ENCODE measurements around the gene MAGI1. TPM values are rescaled to one million over a fixed set of nuclear protein-coding genes. Genes with fewer than 3 reads are reported as not detected.

Gene MAGI1
- total RNA-seq, 1 donor from 2014 or later = 30.5 TPM

DNA sequence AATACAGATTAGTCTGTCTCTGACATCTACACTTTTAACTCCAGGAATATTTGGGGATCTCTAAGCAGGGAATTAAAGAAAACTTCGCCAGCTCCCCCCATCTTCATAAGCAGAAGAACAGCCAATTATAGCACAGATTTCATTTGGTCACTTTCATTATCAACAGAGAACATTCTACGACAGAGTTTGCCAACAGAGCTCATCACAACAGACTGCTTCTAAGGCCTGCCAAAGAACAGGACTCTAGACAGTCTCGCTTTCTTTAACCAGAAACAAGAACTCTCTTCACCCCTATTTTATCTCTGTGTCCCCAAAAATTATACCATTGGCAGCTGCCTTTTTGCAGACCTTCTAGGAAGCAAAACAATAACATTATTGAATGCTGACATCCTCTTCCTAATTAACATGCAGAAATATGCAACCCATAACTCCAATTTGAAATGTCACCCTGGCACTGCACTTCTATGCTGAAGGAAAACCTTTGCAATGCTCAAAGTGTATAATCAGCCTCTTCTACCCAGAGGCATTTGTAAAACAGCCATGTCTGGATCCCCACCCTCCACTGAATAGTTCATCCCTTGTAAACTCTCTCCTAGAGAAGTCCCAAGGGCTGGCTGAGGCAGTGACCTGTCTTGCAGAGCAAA is 552.8 kb downstream of the MAGI1 start:
- no peak for DNase-seq (ENCODE audit: low read depth)

DNA sequence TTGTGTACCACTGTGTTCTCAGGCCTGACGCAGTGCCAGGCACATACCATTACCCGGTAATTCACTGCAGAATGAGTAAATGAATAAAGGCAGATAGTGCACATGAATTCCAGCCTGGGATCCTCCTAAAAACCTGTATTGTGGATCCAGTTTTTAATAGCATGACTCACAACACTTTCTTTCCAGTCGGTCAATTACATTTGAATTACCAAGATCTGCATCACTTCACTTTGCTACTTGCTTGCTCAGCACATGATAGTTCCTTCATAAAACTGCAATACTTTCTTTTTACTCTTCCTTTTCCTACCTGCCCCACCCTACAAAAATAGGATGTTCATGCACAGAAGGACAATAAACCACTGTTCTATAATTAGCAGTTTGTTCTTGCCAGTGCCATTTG is 553.8 kb downstream of the MAGI1 start:
- peak; percentile 82 for DNase-seq (ENCODE audit: low read depth)

DNA sequence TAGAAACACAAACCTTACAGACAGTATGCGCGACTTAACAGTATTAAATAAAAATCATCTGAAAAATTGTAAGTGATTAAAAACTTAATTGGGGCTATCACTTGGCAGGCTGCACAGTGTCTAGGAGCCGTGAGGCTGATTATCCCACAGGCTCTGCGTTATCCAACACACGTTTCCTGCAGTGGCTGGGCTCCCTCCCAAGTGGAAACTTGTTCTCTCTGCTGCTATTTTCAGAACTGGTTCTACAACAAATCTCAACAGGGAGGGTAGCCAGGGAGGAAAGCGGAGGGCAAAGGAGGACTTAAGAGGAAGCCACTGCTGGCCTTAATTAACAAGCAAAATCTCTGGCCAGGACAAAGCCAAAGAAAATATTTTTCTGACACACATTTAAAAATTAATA is 555.2 kb downstream of the MAGI1 start:
- no peak for DNase-seq (ENCODE audit: low read depth)

DNA sequence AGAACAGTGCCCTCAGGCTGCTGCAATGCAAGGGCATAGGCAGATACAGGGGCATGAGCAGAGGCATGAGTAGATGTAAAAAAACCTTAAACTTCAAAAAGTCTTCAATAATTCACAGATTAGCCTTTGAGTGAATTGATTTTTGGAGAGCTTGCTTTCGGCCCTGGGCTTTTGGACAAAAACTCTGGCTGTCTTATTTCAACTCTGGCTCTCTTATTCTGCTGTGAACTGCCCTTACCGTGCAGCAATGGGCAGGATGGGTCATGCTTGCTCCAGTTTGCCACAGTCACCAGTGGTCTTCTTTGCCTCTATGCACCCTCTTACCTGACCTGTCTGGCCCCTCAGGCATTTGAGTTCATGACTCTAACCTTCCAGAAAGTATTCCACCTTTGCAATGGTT is 555.7 kb downstream of the MAGI1 start:
- DNase-seq (ENCODE audit: low read depth) = no peak

DNA sequence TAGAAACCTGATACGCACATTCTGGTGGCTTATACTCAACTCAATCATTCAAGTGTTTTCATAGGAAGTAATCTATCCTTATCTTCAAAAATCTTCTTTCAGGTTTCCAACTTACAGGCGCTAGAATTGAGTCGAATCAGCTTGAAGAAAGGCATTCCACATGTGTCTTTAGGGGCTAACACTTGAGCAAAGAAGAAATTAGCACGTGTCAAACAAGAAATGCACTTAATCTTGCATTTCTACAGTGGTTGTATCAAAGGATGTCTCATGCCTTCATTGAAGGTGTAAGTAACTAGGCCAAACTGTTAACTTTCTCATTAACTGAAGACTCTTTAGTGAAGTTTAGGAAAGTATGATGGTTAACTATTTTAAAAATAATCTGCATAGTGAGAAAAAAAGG is 557.6 kb downstream of the MAGI1 start:
- no peak for DNase-seq (ENCODE audit: low read depth)

DNA sequence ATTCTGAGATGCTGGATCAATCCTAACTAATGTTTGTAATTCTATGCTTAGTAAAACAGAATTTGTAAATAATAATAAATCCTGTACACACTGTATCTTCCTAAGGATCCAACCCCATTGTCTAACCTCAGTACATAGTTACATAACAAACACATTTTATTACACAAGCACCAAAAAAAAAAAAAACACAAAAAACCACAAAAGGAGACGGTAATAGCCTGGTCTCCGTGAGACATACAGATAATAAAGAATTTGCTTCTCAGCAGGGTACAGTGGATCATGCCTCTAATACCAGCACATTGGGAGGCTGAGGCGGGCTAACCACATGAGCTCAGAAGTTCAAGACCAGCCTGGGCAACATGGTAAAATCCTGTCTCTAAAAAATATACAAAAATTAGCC is 558.7 kb downstream of the MAGI1 start:
- peak; percentile 34 for DNase-seq (ENCODE audit: low read depth)

DNA sequence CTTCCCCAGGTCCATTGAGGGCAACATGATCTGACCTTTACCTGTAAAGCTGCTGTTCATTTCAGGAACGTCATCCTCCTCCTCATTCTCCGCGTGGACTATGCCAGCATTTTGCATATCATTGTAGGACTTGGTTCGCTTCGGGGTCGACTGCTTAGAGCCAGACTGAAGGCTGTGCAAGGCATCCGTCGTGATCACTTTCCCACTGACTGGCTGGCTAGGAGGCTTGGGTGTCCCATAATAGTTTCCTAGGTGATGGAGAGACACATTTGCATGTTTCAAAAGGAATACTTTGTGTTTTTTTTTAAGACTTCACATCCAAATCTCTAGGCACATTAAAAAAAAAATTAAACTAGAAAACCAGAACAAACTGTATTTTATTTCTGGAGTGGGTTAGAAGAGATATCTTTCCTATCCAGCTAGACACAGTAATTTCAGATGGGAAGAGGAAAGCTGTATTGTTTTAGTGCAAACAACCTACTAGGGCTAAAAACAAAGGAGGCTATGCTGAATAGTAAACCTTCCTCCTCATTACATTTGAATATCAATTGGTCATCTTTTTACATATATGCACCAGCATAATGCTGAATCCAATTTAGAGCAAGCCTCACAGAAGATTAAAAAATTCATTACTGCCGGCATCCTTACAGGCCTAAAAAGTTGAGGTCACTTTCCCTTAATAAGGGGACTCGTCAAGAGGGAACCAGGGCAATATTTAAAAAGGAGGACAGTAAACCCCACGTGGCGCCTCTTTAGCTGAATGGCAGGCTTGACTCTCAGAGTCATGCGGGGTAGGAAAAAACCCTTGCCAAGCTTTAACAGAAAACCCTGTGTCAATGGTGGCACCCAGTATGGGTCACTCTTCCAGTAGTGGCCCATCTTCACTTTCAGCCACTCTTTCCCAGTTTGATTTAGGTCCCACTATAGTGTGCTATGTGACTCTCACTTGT is 559.9 kb downstream of the MAGI1 start:
- DNase-seq (ENCODE audit: low read depth) = no peak

DNA sequence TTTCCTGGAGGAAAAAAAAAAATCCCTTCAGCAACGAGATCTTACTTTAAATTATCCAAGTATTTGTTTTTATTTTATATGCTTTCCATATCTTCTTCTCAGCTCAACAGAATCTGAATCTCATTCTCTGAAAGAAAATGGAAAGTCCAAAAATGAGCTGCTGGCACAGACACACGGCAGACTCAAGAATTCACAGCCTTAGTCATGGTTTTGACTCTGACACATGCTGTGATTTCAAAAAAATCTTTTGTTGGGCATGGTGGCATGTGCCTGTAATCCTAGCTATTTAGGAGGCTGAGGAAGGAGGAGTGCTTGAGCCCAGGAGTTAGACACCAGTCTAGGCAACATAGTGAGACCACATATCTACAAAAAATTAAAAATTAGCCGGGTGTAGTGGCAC is 565.0 kb downstream of the MAGI1 start:
- peak; percentile 16 for DNase-seq (ENCODE audit: low read depth)

DNA sequence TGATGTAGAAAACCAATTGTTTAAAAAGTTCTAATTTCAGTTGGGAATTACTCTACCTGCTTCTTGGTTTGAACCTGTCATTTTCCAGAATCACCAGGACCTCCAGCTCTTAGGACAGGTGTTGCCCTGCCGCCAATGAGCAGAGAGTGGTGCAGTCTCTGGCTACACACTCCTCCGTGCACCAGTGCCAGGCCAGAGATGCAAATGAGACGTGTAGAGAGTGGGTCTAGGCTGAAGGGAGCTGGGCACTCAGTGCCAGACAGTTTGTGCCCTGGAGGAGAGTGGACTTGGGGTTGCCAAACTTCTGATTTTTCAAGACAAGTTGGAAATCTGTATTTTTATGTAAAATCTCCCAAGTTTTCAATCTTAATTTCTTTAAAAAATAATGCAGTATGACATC is 566.2 kb downstream of the MAGI1 start:
- DNase-seq (ENCODE audit: low read depth) = no peak

DNA sequence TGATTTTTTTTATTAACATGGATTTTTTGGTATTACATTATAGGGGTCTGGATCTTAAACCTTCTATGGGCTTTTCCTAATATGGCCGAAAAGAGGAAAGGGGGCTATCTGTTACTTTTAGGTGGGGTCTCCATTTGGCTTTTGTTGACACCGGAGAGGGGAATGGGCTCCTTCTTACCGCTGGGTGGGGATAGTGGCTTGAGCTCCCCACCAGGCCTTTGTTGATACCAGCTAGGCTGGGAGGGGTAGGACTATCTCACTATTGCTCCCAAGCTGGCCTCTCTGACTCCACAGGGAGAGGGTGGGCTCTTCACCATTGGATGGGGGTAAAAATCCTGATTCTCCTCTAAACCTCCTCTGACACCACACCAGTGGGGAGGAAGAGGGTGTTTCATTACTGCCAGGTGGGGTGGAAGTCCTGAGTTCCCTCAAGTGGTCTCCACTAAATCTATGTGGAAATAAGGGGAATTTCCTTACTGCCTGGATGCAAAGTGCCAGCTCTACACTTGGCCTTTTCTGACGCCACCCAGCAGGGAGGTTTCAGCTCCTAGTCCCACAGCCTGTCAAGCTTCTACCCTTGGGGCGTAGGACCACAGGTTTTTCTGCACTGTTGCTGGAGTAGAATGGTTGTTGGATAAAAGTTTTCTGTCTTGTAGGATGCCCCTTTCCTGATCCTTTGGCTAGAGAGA is 572.3 kb downstream of the MAGI1 start:
- DNase-seq (ENCODE audit: low read depth) = no peak

DNA sequence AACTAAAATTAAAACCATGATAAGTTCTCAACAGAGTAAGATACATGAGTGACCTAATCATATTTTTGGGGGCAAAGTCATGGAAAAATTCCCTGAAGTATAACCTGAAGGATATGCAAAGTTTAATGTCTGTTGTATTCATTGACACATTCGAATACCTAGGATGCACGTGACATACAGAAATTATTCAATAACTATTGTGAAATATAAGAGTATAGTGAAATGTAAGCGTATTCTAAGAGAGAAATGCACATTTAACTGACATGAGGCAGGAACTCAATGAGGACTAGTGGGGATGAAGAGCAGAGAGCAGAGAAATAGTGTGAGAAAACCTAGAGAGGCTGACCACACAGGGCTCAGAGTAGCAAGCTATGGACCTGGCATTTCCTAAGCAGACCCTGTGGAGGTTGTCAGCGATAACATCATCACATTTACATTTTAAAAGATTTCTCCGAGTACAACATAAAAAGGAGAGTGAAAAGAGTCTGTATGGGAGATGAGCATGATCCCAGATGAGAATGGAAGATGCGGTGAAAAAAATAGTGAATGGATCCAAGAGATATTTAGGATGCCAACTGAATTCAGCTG is 588.8 kb downstream of the MAGI1 start:
- no peak for DNase-seq (ENCODE audit: low read depth)

DNA sequence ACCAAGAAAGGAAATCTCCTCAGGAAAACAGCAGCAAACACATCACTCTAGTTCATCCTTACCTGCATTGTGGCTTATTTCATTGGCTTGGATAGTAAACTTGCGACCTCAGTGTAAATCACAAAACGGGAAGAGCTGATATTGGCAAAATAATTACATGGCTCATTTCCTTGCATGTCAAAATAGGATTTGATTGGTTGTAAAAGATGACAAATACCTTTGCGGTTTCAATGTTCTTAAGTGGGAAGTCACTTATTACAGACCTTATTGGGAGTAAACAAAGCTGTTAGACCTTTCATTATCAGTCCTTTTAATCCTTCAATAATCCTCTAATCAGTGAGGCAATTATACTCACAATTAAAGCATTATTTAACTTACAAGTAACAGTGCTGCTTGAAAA is 590.6 kb downstream of the MAGI1 start:
- DNase-seq (ENCODE audit: low read depth) = no peak

DNA sequence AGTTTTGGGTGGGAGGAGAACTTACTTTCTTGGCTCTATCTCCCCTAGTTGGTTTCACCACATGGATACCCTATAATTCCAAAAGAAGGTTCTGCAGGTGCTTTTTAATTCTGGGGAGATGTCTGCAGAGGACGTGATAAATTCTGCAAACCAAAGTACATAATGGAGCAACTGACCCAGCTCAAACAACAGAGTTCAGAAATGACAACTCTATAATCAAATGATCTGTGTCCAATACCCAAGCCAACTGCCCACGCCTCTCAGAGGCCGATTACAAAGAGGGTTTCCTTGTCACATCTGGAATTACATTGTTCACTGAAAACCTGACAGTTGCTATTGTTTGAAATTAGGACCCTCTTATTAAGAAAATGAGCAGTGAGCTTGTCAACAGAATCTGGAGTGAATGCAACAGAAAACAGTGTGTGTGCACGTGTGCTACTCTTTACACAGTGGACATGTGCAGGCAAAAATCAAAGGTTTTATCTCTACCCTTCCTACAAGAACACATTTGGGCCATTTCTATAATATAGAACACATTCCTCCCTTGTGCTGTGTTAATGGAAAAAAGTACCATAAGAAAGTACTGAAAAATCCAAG is 593.0 kb downstream of the MAGI1 start:
- no peak for DNase-seq (ENCODE audit: low read depth)

DNA sequence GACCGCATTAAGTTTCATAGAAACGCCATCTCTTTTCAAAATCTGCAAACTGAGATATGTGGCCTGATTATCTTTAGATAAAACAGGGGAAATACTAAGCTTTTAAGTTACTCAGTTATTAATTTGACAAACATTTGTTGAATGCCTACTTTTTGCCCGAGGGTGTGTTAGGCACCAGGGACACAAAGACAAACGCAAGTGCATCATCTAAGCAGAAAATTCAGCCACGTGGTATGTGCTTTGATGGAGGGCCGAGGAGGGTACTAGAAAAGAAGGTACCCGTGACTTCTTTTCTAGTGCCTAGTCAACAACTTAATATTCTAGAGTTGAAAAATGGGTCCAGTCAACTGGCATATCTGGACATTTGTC is 594.3 kb downstream of the MAGI1 start:
- no peak for DNase-seq (ENCODE audit: low read depth)

DNA sequence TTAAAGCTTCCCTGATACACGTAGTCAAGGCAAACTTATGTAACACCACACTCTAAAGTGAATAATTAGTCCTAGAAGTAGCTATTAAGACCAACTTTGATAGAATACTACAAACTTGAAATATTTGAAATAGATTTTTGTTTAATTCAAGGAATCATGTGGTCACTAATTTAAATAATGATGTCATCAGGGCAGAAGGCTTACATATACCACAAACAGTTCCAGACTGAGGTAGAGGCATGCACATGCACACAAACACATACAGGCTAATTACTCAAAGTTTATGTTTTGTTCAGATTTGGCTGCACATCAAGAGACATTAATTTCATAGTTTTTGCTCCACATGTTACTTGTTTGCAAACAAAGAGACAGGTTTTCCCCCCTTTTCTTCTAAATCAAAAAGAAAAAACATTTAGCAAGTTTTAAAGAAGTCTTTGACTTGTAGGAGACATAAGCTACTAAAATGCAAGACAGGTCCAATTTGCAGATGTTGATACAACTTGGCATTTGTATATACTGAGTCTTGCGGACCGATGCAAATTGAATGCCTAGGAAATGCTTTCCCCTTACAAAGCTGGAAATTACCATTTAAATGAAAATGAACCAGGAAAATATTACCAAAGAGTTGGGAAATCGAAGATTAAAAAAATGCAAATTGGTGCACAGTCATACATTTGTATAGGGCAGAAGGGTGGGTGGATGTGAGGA is 594.8 kb downstream of the MAGI1 start:
- no peak for DNase-seq (ENCODE audit: low read depth)

DNA sequence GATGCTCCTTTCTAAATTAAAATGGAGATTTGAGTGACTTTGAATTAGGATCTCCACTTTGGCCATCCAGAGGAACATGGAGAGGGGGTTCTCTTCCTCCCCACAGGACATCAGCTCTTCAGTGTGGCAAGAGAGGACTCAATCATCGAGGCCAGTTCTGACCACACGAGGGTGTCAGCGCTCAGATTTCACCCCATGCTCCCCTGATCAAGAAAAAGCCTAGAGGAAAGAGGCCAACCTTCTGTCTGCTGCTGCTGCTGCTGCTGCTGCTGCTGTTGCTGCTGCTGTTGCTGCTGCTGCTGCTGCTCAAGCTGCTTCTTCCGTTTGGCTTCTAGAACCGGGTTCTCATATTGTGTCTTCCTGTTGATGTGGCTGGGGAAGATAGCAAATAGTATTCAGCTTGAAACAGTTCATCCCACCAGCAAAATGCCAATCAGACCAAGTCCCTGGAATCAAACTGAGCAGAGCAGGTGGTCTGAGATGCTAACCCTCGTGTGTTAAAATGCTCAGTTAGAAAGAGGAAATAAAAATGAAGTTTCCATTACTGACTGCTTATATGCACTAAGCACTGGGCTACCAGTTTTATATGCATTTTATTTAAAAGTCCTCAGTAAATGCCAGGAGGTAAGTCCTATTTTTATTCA is 599.0 kb downstream of the MAGI1 start:
- DNase-seq (ENCODE audit: low read depth) = peak; percentile 56

DNA sequence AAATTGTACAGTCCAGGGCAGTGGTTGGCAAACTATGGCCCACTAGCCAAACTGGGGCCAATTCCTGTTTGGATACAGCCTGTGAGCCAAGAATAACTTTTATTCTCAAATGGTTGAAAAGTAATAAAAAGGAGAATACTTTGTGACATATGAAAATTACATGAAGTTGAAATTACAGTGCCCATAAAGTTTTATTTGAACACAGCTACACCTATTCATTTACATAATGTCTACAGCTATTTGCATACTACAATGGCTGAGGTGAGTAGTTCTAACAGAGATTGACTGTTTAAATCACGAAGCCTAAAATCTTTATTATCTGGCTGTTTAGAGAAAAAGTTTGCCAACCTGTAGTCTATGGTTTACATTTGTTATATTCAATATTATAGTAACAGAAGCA is 600.1 kb downstream of the MAGI1 start:
- DNase-seq (ENCODE audit: low read depth) = no peak

DNA sequence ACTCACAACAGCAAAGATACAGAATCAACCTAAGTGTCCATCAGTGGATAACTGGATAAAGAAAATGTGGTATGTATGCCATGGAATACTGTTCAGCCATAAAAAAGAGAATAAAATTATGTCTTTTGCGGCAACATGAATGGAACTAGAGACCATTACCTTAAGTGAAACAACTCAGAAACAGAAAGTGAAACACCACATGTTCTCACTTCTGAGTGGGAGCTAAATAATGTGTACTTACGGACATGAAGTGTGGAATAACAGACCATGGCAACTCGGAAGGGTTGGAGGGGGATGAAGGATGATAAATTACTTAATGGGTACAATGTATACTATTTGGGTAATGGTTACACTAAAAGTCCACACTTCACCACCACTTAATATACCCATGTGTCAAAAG is 600.6 kb downstream of the MAGI1 start:
- DNase-seq (ENCODE audit: low read depth) = no peak

DNA sequence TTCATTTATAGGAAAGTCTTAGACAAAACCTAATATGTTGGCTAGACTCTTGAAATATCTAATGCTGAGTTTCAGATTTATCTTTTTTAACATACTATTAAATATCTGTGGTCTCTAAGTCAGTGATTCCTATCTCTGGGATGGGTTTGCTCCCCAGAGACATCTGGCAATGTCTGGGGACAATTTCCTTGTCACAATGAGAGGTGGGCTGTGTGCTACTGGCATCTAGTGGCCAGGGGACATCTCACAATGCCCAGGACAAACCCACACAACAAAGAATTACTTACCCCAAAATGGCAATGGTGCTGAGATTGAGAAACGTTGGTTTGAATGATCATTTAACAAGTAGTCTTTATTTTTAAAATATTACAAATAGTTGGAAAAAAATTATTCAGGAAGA is 602.1 kb downstream of the MAGI1 start:
- peak; percentile 15 for DNase-seq (ENCODE audit: low read depth)

DNA sequence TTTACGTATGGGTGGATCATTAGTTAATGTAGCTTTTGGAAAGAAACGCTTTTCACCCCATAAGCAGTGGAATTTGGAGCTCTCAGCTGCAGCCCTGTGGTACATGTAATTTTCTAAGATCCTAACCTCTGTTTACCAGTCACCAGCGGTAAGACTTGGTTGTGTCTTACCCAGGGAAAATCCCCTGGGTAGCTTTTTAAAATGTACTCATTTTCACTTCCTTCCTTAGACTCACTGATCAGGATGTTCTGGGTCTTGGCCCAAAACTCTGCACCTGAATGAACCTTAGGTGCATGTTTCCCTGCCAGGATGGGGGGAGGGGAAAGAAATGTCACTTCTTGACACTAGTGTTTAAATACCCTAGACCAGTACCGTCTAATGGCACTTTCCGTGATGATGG is 605.2 kb downstream of the MAGI1 start:
- DNase-seq (ENCODE audit: low read depth) = no peak
